GM12878 (cell line): ENCODE data around the gene MYO1E. TPM values are rescaled to one million over a fixed set of nuclear protein-coding genes. Genes with fewer than 3 reads are reported as not detected.

Experiments used
- ATAC-seq: fragments of 200-7000 bp; cut with Tn5 transposase; 3 replicates; pipeline ENCODE4 v1.9.1; 2020; ENCODE audit warnings: mild to moderate bottlenecking, moderate library complexity
- BruUV-seq: library from RNA; stranded (reverse); fragments of 400-500 nt; replicated peaks from 2 replicates; lab custom pipeline; 2021; lab: Mats Ljungman, UMichigan
- CTCF ChIA-PET: fragments of 300-600 bp; sonication (Branson Sonifier 250); formaldehyde crosslinking; extraction: SDS; loops from one replicate; lab custom pipeline; 2021; ENCODE audit warnings: inconsistent platforms; lab: Yijun Ruan, JAX
- POLR2A ChIA-PET: fragments of 350-600 bp; formaldehyde crosslinking; extraction: SDS; loops from one replicate; lab custom pipeline; 2021; ENCODE audit warnings: inconsistent platforms; lab: Charles Lee
- RAD21 ChIA-PET: fragments of 300-600 bp; sonication (Branson Sonifier 250); formaldehyde crosslinking; loops from one replicate; lab custom pipeline; 2023; ENCODE audit warnings: antibody characterized with exemption; ENCODE audit not compliant: unreplicated experiment; lab: Charles Lee
- SMC1A ChIA-PET: fragments of 300-600 bp; sonication (Branson Sonifier 250); formaldehyde crosslinking; loops from one replicate; lab custom pipeline; 2023; ENCODE audit not compliant: unreplicated experiment, uncharacterized antibody; lab: Charles Lee
- DNase-seq: peaks from one replicate; pipeline ENCODE4 v3.0.0-alpha.2; 2011; ENCODE audit warnings: low read depth, low spot score
- FAIRE-seq: peaks from 3 replicates; lab custom pipeline; 2011; peaks lifted over from hg19 to GRCh38; lab: Jason Lieb, UNC
- H2AFZ ChIP-seq: 2 replicates; pipeline ENCODE4 v1.6.0; 2011; ENCODE audit warnings: low read depth, low read length, control low read depth; ENCODE audit not compliant: control insufficient read depth
- H3K27ac ChIP-seq: 2 replicates; pipeline ENCODE4 v1.5.1; 2011; ENCODE audit warnings: control low read depth; ENCODE audit not compliant: control insufficient read depth, insufficient read depth
- H3K27me3 ChIP-seq, 2 experiments: replicated peaks in 1 of 2; 2 replicates each; pipeline versions ENCODE4 v1.6.0 to v1.6.1; 2011; ENCODE audit warnings: low read length in 1 of 2; ENCODE audit not compliant: control insufficient read depth in 2 of 2, insufficient read depth in 2 of 2
- H3K36me3 ChIP-seq, 2 experiments: 2 replicates each; pipeline ENCODE4 v1.5.1; 2011; ENCODE audit warnings: low read length in 1 of 2; ENCODE audit not compliant: control insufficient read depth in 2 of 2, insufficient read depth in 2 of 2
- H3K4me1 ChIP-seq: 2 replicates; pipeline ENCODE4 v1.6.1; 2011; ENCODE audit warnings: mild to moderate bottlenecking, low read length, moderate library complexity, mixed read lengths; ENCODE audit not compliant: control insufficient read depth, insufficient read depth
- H3K4me2 ChIP-seq: 2 replicates; pipeline ENCODE4 v1.6.0; 2011; ENCODE audit warnings: control low read depth; ENCODE audit not compliant: control insufficient read depth, insufficient read depth
- H3K4me3 ChIP-seq: fragments of 200-600 bp; sonication (generic); 2 replicates; pipeline ENCODE4 v1.5.1; 2016
- H3K79me2 ChIP-seq: 2 replicates; pipeline ENCODE4 v1.6.0; 2011; ENCODE audit warnings: low read length; ENCODE audit not compliant: control insufficient read depth, insufficient read depth
- H3K9ac ChIP-seq: 2 replicates; pipeline ENCODE4 v1.8.0; 2011; ENCODE audit warnings: low read length, control low read depth, mixed read lengths; ENCODE audit not compliant: control insufficient read depth, insufficient read depth
- H3K9me3 ChIP-seq: replicated peaks from 3 replicates; pipeline ENCODE4 v1.5.1; 2011; ENCODE audit warnings: mild to moderate bottlenecking, low read length; ENCODE audit not compliant: control insufficient read depth, insufficient read depth
- H4K20me1 ChIP-seq: 2 replicates; pipeline ENCODE4 v1.6.0; 2011; ENCODE audit not compliant: control insufficient read depth, insufficient read depth
- CBX5 ChIP-seq: sonication (generic); IDR thresholded peaks from 2 replicates; pipeline ENCODE4 v1.6.1; 2016; ENCODE audit warnings: low read depth, moderate library complexity, mild to moderate bottlenecking, inconsistent platforms
- PML ChIP-seq: IDR thresholded peaks from 2 replicates; pipeline ENCODE4 v1.6.1; 2012; ENCODE audit warnings: low read length, inconsistent platforms
- RBBP5 ChIP-seq: fragments of 200-600 bp; sonication (generic); conservative IDR thresholded peaks from 2 replicates; pipeline ENCODE4 v1.6.1; 2016
- SUZ12 ChIP-seq: fragments of 200-600 bp; sonication (generic); IDR thresholded peaks from one replicate; pipeline ENCODE4 v1.6.1; 2018; ENCODE audit warnings: antibody characterized with exemption, mild to moderate bottlenecking; ENCODE audit not compliant: unreplicated experiment
- ZNF384 ChIP-seq: IDR thresholded peaks from 2 replicates; pipeline ENCODE4 v1.6.1; 2012; ENCODE audit warnings: low read depth, mild to moderate bottlenecking, low read length, improper control_type of control experiment, borderline replicate concordance
- WGBS: methylation state at CpG from one replicate; pipeline ENCODE4 v1.1.6; 2016; ENCODE audit warnings: low lambda C conversion rate; ENCODE audit not compliant: insufficient replicate concordance, insufficient coverage; ENCODE audit errors: missing lambda C conversion rate; 5-methylcytosine and 5-hydroxymethylcytosine counted together
- in situ Hi-C: fragments of 300-500 bp; cut with MboI; formaldehyde crosslinking; loops from 9 replicates; pipeline ENCODE4 v1.14.3; 2018; ENCODE audit warnings: mixed read lengths
- intact Hi-C: fragments of 100-400 bp; cut with micrococcal nuclease; formaldehyde crosslinking; loops from one replicate; pipeline ENCODE4 v1.14.2; 2022; ENCODE audit not compliant: unreplicated experiment
- polyA plus RNA-seq, 11 experiments: library from polyadenylated mRNA; depleted of rRNA in 4 of 11; unstranded in 6 of 11; stranded (reverse) in 5 of 11; fragments of >200 nt; fragmentation: Nextera tagmentation in 4 of 11; fragmentation: Illumina TruSeq in 1 of 11; extraction: Ambion mirVana in 4 of 11; extraction: Trizol in 1 of 11; gene quantifications; 1 replicate in 1 of 11; 2 replicates in 10 of 11; pipeline versions ENCODE4 v1.2.1 to v1.2.3, GENCODE V29; 2011 to 2016; ENCODE audit warnings: inconsistent platforms in 2 of 11, missing spikeins in 2 of 11, low read depth in 1 of 11
- total RNA-seq, 4 experiments: library from RNA; depleted of rRNA in 3 of 4; stranded (reverse); fragments of >200 nt in 3 of 4; fragmentation: Illumina TruSeq in 1 of 4; extraction: Trizol in 1 of 4; gene quantifications; 2 replicates each; pipeline versions ENCODE4 v1.2.1 to v1.2.3, GENCODE V29; 2013 to 2021
- TF ChIP-seq, protein P1 (sequence below): IDR thresholded peaks from 2 replicates; pipeline ENCODE4 v1.6.1; 2011; ENCODE audit warnings: mild to moderate bottlenecking, low read depth, low read length, moderate library complexity; ENCODE audit not compliant: insufficient replicate concordance
- TF ChIP-seq, protein P2 (sequence below): IDR thresholded peaks from 2 replicates; pipeline ENCODE4 v1.6.1; 2011; ENCODE audit warnings: borderline replicate concordance, low read depth, mild to moderate bottlenecking, moderate library complexity, low read length; ENCODE audit not compliant: insufficient read depth, poor library complexity, severe bottlenecking
- TF ChIP-seq, protein P3 (sequence below): fragments of 450-650 bp; IDR thresholded peaks from 2 replicates; pipeline ENCODE4 v1.6.1; 2018; ENCODE audit warnings: mild to moderate bottlenecking, low read depth, moderate library complexity; ENCODE audit not compliant: partially characterized antibody
- TF ChIP-seq, protein P4 (sequence below): fragments of 450-650 bp; IDR thresholded peaks from 2 replicates; pipeline ENCODE4 v1.6.1; 2017; ENCODE audit warnings: low read depth, mild to moderate bottlenecking, moderate library complexity
- TF ChIP-seq, protein P5 (sequence below): IDR thresholded peaks from 2 replicates; pipeline ENCODE4 v1.6.1; 2012; ENCODE audit warnings: low read depth, low read length, improper control_type of control experiment

MYO1E gene
- total and polyA plus RNA-seq, 10 of the 15 experiments (the other 5 are each of a cell fraction or from before 2014, with no cell fraction given): 10.3 to 266 (median 64.9) TPM

DNA sequence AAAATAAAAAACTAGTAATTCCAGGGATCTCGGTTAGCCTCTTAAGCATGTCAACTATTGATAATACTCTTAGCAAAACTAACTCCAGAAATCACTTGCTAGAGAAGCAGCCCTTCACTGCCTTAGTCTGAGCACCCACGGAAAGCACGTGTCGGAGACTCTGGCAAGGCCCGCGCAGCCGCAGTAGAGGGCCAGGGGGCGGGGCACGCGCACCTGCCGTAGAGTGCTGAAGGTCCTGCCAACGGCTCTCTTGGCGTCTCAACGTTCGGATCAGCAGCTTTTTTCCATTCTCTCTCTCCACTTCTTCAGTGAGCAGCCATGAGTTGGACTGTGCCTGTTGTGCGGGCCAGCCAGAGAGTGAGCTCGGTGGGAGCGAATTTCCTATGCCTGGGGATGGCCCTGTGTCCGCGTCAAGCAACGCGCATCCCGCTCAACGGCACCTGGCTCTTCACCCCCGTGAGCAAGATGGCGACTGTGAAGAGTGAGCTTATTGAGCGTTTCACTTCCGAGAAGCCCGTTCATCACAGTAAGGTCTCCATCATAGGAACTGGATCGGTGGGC, 166.0 kb downstream of the MYO1E start, which contains the start of gene LDHAL6B (continued):
- TF ChIP-seq ZNF384: no peak

DNA sequence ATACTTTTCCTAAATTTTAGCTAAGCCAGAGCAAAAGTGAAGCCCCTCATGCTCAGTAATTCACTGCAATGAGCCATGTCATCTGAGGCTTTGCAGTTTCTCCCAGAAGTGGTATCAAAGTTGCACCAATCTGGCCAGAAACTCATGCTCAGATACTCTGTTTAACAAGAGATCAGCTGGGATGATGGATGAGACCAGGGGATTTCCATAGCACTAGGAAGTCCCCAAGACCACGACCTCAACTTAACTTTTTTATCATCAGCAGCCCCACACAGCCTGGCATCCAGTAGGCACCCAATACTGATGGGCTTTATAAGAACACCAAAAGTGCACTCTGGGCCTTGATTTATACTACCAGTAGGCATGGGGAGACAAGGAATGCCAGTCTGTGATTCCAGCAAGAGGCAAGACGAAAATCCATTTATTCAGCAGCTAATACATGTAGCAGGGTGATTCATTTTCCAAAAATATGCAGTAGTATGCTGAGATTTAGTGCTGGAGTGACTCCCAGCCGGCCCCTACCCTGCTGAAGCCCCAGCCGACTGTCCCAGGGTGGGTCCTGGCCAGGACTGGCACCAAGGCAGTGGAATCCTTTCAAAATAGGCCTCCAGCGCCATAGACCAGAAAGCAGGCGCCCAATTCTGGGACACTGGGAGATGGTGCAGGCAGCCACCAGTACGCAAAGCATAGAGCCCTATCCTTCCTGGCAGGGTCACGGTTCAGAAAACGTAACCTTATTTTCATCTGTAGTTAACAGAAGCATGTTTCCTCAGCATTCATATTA, 166.6 kb downstream of the MYO1E start:
- H3K27ac ChIP-seq: peak overlapping the region; percentile 22; the same call in 1 of the 2 replicates
- no TSS peak for BruUV-seq
- RAD21 ChIA-PET: interaction anchor here (0.6 to 1.6 kb wide), 4 partner anchors 40 to 287 kb away, joined by 3 read pairs; no protein-coding TSS in a partner anchor
- H3K79me2 ChIP-seq: no peaks in the 10 kb centered on the region
- no peaks in the 10 kb centered on the region; the same call in 1 of the 2 replicates for H3K4me1 ChIP-seq
- DNase-seq: peak; percentile 5
- CTCF ChIA-PET: interaction anchor here (0.9 to 2.2 kb wide), 2 partner anchors 22 to 287 kb away, joined by 3 to 7 read pairs; no protein-coding TSS in a partner anchor
- no peak overlapping the region for H3K4me2 ChIP-seq
- H3K9me3 ChIP-seq: no peaks in the 10 kb centered on the region
- H3K4me3 ChIP-seq: no peak overlapping the region
- H3K9ac ChIP-seq: no peak overlapping the region
- in situ Hi-C loops: no loop called here
- intact Hi-C loops: no loop called here
- H2AFZ ChIP-seq: no peak overlapping the region
- WGBS: 68% methylated on average over 9 of the region's 9 CpGs
- ATAC-seq: peak; percentile 88
- H3K36me3 ChIP-seq: peaks cover 16 to 59% of the 10 kb centered on the region in 2 experiments
- no peaks in the 10 kb centered on the region for H3K27me3 ChIP-seq
- SMC1A ChIA-PET: interaction anchor here (0.6 to 2.5 kb wide), 4 partner anchors 12 to 93 kb away, joined by 3 to 11 read pairs (median 3); no protein-coding TSS in a partner anchor
- POLR2A ChIA-PET: no interaction called here
- H4K20me1 ChIP-seq: no peaks in the 10 kb centered on the region
- FAIRE-seq: no peak
- TF ChIP-seq, protein P1, sequence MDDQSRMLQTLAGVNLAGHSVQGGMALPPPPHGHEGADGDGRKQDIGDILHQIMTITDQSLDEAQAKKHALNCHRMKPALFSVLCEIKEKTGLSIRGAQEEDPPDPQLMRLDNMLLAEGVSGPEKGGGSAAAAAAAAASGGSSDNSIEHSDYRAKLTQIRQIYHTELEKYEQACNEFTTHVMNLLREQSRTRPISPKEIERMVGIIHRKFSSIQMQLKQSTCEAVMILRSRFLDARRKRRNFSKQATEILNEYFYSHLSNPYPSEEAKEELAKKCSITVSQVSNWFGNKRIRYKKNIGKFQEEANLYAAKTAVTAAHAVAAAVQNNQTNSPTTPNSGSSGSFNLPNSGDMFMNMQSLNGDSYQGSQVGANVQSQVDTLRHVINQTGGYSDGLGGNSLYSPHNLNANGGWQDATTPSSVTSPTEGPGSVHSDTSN: peak; percentile 52
- TF ChIP-seq SUZ12 (no peak), PML (no peak), RBBP5 (no peak), CBX5 (no peak), ZNF384 (no peak)
- TF ChIP-seq, protein P2, sequence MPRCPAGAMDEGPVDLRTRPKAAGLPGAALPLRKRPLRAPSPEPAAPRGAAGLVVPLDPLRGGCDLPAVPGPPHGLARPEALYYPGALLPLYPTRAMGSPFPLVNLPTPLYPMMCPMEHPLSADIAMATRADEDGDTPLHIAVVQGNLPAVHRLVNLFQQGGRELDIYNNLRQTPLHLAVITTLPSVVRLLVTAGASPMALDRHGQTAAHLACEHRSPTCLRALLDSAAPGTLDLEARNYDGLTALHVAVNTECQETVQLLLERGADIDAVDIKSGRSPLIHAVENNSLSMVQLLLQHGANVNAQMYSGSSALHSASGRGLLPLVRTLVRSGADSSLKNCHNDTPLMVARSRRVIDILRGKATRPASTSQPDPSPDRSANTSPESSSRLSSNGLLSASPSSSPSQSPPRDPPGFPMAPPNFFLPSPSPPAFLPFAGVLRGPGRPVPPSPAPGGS: no peak
- TF ChIP-seq, protein P3, sequence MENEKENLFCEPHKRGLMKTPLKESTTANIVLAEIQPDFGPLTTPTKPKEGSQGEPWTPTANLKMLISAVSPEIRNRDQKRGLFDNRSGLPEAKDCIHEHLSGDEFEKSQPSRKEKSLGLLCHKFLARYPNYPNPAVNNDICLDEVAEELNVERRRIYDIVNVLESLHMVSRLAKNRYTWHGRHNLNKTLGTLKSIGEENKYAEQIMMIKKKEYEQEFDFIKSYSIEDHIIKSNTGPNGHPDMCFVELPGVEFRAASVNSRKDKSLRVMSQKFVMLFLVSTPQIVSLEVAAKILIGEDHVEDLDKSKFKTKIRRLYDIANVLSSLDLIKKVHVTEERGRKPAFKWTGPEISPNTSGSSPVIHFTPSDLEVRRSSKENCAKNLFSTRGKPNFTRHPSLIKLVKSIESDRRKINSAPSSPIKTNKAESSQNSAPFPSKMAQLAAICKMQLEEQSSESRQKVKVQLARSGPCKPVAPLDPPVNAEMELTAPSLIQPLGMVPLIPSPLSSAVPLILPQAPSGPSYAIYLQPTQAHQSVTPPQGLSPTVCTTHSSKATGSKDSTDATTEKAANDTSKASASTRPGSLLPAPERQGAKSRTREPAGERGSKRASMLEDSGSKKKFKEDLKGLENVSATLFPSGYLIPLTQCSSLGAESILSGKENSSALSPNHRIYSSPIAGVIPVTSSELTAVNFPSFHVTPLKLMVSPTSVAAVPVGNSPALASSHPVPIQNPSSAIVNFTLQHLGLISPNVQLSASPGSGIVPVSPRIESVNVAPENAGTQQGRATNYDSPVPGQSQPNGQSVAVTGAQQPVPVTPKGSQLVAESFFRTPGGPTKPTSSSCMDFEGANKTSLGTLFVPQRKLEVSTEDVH: no peak
- TF ChIP-seq, protein P4, sequence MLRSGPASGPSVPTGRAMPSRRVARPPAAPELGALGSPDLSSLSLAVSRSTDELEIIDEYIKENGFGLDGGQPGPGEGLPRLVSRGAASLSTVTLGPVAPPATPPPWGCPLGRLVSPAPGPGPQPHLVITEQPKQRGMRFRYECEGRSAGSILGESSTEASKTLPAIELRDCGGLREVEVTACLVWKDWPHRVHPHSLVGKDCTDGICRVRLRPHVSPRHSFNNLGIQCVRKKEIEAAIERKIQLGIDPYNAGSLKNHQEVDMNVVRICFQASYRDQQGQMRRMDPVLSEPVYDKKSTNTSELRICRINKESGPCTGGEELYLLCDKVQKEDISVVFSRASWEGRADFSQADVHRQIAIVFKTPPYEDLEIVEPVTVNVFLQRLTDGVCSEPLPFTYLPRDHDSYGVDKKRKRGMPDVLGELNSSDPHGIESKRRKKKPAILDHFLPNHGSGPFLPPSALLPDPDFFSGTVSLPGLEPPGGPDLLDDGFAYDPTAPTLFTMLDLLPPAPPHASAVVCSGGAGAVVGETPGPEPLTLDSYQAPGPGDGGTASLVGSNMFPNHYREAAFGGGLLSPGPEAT: peak; percentile 26; the same call in 1 of the 2 replicates
- TF ChIP-seq, protein P5, sequence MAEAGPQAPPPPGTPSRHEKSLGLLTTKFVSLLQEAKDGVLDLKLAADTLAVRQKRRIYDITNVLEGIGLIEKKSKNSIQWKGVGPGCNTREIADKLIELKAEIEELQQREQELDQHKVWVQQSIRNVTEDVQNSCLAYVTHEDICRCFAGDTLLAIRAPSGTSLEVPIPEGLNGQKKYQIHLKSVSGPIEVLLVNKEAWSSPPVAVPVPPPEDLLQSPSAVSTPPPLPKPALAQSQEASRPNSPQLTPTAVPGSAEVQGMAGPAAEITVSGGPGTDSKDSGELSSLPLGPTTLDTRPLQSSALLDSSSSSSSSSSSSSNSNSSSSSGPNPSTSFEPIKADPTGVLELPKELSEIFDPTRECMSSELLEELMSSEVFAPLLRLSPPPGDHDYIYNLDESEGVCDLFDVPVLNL: no peak
